GM19463 (cell line): ENCODE results near the gene AUTS2.

Source experiments
- ATAC-seq: cut with Tn5 transposase; IDR thresholded peaks from one replicate; pipeline ENCODE4 v1.9.1; 2021; ENCODE audit warnings: mild to moderate bottlenecking, moderate library complexity; ENCODE audit not compliant: unreplicated experiment

AUTS2 gene

DNA sequence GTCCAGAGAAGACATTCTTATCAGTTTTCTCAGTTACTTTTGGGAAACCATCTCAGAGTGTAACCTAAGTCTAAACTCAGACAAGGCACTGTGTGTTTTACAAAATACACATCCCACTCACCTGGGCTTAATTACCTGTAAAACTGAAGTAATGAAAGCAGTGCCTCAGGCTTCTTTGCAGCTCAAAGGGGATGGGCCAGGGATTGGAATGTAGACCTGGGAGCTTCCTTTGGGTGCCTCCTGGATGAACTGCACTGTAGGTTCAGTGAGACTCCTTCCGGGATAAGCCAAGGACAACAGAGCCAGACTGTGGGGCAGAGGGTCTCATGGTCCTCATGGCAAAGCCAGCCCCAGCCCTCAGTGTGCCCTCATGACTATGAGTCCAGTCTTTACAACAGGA, 861.3 kb downstream of the AUTS2 start:
- ATAC-seq, result no peak

DNA sequence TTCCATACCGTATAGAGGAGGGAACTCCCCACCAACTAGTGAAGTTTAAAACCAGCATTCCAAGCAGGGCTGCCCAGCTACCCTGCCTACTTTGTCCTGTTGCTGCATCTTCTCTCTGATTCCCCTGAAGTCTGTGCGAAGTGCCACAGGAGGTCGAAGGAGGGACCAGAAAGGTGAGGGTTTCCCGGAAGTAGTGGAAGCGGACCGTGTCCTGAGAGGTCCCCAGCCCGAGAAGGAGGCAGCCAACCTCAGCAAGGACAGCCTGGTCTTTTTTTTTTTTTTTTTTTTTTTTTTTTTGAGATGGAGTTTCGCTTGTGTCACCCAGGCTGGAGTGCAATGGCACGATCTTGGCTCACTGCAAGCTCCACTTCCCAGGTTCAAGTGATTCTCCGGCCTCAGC, 861.8 kb downstream of the AUTS2 start:
- ATAC-seq, result no peak

DNA sequence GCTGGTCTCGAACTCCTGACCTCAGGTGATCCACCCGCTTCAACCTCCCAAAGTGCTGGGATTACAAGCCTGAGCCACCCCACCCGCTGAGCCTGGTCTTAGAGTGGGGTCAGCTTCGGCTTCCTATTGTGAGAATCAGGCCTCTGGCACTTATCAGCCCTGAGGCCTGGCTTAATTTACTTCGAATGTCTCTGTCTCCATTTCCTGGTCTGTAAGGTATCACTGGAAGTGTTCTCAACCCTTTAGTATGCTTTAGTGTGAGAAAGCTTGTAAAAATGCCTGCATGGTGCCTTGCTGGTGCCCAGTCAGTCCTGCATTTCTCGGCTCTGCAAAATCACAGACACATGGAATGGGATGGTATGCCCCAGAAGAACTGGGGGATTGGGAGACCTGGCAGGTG, 862.3 kb downstream of the AUTS2 start:
- ATAC-seq, result no peak

GRCh38 chr7:70463352-70463938, 865.2 kb downstream of the AUTS2 start:
- ATAC-seq, result no peak

- ATAC-seq, result no peak
These were observed 868.6 kb downstream of the AUTS2 start for GRCh38 chr7:70466725-70467364.

DNA sequence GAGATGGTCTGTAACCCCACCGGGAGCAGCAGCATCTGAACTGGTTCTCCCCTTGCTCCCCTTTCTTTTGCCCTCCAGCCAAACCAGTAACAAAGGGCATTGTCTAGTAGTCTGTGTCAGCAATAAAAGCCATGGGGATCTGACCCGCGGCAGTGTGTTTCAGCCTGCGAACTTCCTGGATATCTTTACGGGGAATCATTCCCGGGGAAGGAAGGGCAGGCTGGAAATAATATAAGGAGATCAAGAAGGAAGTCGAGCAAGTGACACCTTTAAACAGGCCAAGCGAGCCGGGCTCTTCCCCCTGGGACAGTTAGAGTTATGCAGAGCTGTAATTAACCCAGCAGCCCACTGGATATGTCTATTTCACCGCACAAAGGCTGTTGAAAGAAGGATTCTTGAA, 872.5 kb downstream of the AUTS2 start:
- no peak for ATAC-seq

DNA sequence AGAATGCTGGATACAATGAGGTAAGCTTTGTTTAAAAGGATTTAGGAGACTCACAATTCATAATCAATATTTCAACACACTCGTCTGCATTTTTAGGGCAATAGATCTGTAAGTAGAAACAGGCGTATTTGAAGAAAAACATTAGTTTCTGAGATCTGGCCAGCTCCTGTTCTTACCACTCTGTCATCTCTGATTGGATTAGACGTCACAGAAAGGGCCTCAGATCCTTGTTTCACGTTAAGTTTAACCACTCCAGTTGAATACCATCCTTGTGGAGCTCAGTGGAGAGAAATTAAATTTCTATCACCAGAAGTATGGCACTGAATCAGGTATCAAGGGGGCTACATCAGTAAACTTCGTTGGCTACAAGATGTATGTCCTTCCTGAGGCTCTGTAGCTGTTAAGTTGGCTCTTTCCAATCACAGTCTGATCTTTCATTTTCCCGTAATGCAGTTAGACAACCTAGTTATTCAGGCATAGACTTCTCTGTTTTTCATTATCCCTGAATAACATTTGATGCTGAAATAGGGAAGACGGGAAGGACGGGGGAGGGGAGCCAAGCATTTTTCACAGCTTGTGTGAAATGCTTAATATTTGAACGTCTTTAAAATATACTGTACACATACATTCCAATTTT, 874.4 kb downstream of the AUTS2 start:
- ATAC-seq, result no peak

GRCh38 chr7:70474639-70475234, 876.5 kb downstream of the AUTS2 start:
- ATAC-seq, result no peak

DNA sequence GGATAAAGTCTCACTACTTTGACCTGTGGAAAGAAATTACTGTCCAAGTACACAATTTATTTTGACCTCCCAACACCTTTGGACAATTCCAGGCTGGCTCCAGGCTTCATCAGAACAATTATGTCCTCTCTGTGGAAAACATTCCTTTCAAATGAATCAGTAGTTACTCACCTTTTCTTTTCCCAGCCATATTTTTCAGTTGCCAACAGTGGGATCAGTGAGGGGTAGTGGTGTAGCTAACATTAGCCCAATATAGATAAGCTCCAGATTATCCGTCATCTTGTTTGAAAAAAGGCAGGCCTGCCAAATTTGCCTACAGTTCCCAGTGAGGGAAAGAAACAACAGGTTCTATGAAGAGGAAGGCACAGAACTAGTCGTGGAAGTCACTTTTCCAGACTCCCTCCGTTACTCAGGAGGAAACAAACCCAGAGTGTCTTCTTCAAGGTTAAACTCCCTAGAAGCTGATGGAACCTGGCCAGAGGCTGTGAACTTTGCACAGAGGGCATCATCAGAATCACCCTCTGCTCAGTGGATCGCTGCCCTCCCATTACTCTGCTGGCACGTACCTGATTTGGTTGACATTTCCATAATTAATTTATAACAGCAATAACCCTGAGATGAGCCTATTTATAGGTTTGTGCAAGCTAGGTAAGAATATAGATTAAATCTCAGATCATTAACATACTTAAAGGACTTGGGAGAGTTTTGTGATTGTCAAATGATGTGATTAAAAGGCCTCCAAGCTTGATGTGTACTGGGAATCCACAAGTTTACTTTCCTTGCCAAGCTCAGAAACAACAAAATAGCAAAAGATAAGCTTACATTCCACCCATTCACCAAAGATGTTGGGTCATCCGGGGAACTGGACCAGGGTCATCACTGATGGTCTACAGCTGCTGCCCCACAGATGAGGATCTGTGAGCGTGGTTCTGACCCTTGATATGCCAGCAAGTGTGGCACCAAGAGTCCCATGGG, 879.0 kb downstream of the AUTS2 start:
- no peak for ATAC-seq

GRCh38 chr7:70479153-70480021, 881.1 kb downstream of the AUTS2 start:
- no peak for ATAC-seq

- ATAC-seq, result no peak
These were observed 882.8 kb downstream of the AUTS2 start for GRCh38 chr7:70480927-70481569.

DNA sequence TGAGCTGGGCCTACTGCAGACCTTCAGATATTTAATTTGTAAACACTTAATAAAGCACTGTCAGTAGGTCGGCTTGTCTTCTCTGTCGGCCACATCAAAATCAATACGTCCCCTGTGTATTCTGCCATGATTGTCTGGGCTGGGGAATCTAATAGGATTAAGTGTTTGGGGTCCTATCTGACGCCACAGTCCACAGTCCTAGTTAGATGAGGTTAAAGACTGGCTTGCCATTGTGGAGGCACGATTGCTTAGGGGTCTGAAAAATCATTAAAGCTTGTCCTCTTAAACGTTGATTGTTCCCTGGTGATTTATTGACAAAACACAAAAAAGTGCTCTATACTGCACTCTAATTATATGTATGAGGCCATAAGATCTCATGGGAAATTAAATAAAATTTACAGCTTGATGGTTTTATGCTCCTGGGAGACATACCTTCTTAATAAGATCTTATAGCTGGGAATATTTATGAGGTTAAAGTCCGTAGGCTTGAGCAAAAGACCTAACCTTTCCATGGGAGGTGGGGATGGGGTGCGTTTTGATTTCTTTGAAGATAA, 883.4 kb downstream of the AUTS2 start:
- no peak for ATAC-seq

DNA sequence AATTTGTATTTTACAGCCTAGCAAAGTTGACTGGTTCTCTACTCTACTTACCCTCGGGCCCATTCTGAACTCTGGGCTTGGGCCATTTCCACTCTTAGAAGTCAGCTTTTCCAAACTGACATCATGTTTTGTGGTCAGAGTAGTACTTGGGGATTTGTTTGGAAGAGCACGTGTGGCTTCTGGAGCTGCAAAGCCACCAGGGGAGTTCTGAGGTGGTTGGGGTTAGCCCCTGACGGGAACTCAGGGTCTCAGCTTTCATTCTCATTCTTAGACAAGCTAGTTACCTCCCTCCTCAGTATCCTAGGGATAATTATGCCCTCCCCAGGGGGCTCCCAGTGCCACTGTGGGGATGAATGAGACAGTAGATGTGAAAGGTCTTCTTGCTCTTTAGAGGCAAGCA, 886.0 kb downstream of the AUTS2 start:
- no peak for ATAC-seq

- no peak for ATAC-seq
These were observed 888.7 kb downstream of the AUTS2 start for GRCh38 chr7:70486977-70487376.

- ATAC-seq, result no peak
These were observed 889.2 kb downstream of the AUTS2 start for GRCh38 chr7:70487428-70487827.

DNA sequence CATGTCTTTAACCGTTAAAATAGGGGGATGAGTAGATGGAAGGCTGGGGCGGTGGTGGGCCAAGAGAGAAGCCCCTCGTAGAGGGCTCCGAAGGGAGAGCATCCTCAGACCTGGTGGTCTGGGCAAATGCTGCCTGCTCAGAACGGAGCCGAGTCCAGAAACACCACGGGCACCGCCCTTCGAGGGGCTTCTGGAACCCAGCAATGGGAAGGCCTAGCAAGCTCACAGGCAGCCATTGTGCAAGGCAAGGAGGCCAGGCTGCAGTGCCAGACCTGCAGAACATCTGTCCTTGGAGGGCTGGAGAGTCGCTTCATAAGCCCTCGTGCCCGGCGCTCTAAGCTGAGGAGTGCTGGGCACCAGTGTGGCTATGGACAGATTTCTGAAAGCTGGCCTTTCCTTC, 889.6 kb downstream of the AUTS2 start:
- no peak for ATAC-seq

GRCh38 chr7:70489813-70490212, 891.5 kb downstream of the AUTS2 start:
- no peak for ATAC-seq

- ATAC-seq, result no peak
These were observed 894.4 kb downstream of the AUTS2 start for GRCh38 chr7:70492625-70493024.
